GM18502 (cell line): ENCODE results near the gene NTNG1.

Experiments used
- ATAC-seq: cut with Tn5 transposase; IDR thresholded peaks from one replicate; pipeline ENCODE4 v1.9.1; 2021; ENCODE audit warnings: mild to moderate bottlenecking; ENCODE audit not compliant: unreplicated experiment, poor library complexity

The NTNG1 gene

GRCh38 chr1:107526524-107527198 lies 385.8 kb downstream of the NTNG1 start:
- no peak for ATAC-seq

GRCh38 chr1:107529511-107530149 lies 388.8 kb downstream of the NTNG1 start:
- ATAC-seq = peak; percentile 99

- no peak for ATAC-seq
These were observed 389.7 kb downstream of the NTNG1 start for GRCh38 chr1:107530543-107530942.

GRCh38 chr1:107531065-107531908 lies 390.4 kb downstream of the NTNG1 start:
- ATAC-seq = no peak

GRCh38 chr1:107532318-107532717 lies 391.5 kb downstream of the NTNG1 start:
- no peak for ATAC-seq
